ENCODE data around the gene DST. TPM values are rescaled to one million over a fixed set of nuclear protein-coding genes. Genes with fewer than 3 reads are reported as not detected.

The DST gene
- total and polyA plus RNA-seq, 4 donors, result 325 to 525 (median 420) TPM

DNA sequence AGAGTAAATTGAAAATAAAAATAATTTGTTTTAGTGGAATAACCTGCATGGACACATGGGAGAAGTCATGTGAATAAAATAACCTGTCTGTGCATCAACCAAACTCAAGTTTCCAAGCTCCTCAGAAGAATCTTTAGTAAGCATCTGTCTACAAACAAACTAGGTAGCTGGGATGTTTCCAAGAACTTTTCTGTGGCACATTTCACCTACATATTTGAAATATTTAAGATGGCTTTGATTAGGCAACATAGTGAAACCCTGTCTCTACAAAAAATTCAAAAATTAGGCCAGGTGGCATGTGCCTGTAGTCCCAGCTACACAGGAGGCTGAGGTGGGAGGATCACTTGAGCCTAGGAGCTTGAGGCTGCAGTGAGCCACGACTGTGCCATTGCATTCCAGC lies 168.2 kb downstream of the DST start:
- Histone ChIP-seq H3K27ac (ENCODE audit: low read depth, low read length) (no peak overlapping the region), H3K36me3 (ENCODE audit: control insufficient read depth, insufficient read depth, low read length) (peaks cover 18% of the 10 kb centered on the region), H3K4me1 (ENCODE audit: control insufficient read depth, insufficient read depth, low read length) (peaks cover 4% of the 10 kb centered on the region), H3K4me3 (ENCODE audit: low read depth, low read length) (no peak overlapping the region), H3K27me3 (ENCODE audit: control insufficient read depth, insufficient read depth, low read length) (no peaks in the 10 kb centered on the region), H3K9me3 (ENCODE audit: control insufficient read depth, insufficient read depth, low read length) (no peaks in the 10 kb centered on the region)
- no CpG with 5 or more reads among the region's 1 CpG for WGBS (ENCODE audit: insufficient coverage)
- DNase-seq (ENCODE audit: low read depth in 4 of 6, low spot score in 6 of 6), result no peak

GRCh38 chr6:56463443-56463842 lies 179.2 kb downstream of the DST start:
- no peaks in the 10 kb centered on the region for H3K9me3 ChIP-seq (ENCODE audit: control insufficient read depth, insufficient read depth, low read length)
- 95% methylated on average over 11 of the region's 13 CpGs for WGBS (ENCODE audit: insufficient coverage)
- no peak for DNase-seq (ENCODE audit: low read depth in 4 of 6, low spot score in 6 of 6)
- H3K27me3 ChIP-seq (ENCODE audit: control insufficient read depth, insufficient read depth, low read length), result no peaks in the 10 kb centered on the region
- no peaks in the 10 kb centered on the region for H3K4me1 ChIP-seq (ENCODE audit: control insufficient read depth, insufficient read depth, low read length)
- peaks cover 19% of the 10 kb centered on the region for H3K36me3 ChIP-seq (ENCODE audit: control insufficient read depth, insufficient read depth, low read length)
- no peak overlapping the region for H3K4me3 ChIP-seq (ENCODE audit: low read depth, low read length)
- H3K27ac ChIP-seq (ENCODE audit: low read depth, low read length), result no peak overlapping the region

GRCh38 chr6:56459030-56459805 lies 183.5 kb downstream of the DST start:
- Histone ChIP-seq H3K36me3 (ENCODE audit: control insufficient read depth, insufficient read depth, low read length) (peaks cover 19% of the 10 kb centered on the region), H3K27me3 (ENCODE audit: control insufficient read depth, insufficient read depth, low read length) (no peaks in the 10 kb centered on the region), H3K9me3 (ENCODE audit: control insufficient read depth, insufficient read depth, low read length) (no peaks in the 10 kb centered on the region), H3K4me1 (ENCODE audit: control insufficient read depth, insufficient read depth, low read length) (no peaks in the 10 kb centered on the region), H3K4me3 (ENCODE audit: low read depth, low read length) (no peak overlapping the region), H3K27ac (ENCODE audit: low read depth, low read length) (no peak overlapping the region)
- WGBS (ENCODE audit: insufficient coverage), result 93% methylated on average over 9 of the region's 13 CpGs
- no peak for DNase-seq (ENCODE audit: low read depth in 4 of 6, low spot score in 6 of 6)

DNA sequence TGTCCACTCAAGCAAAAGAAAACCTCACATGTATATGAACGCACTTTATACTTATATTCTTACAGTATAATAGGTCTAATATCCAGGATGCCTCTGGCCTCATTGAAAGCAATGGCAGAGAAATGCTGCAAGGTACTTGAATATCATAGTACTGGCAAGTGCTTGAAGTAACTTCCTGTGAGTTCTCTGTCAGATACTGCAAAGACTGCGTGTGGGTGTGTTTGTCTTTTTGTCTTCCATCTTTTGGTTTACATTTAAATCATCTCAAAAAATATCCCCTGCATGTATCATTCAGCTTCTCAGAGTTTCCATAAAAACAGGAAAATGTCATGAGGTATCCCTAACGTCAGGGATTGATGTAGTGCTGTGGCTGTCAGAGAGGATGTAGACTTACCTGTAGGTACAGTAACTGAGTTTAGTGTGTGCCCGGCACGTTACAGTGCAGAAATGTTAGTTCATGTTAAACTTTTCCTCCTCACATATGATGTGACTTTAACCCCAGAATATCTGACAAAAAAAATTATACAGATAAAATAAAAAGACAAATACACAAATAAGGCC lies 184.3 kb downstream of the DST start:
- Histone ChIP-seq H3K4me1 (ENCODE audit: control insufficient read depth, insufficient read depth, low read length) (no peaks in the 10 kb centered on the region), H3K9me3 (ENCODE audit: control insufficient read depth, insufficient read depth, low read length) (no peaks in the 10 kb centered on the region), H3K27ac (ENCODE audit: low read depth, low read length) (no peak overlapping the region), H3K36me3 (ENCODE audit: control insufficient read depth, insufficient read depth, low read length) (peaks cover 16% of the 10 kb centered on the region), H3K4me3 (ENCODE audit: low read depth, low read length) (no peak overlapping the region), H3K27me3 (ENCODE audit: control insufficient read depth, insufficient read depth, low read length) (no peaks in the 10 kb centered on the region)
- no peak for DNase-seq (ENCODE audit: low read depth in 4 of 6, low spot score in 6 of 6)
- WGBS (ENCODE audit: insufficient coverage), result 60% methylated on average over 1 of the region's 5 CpGs

DNA sequence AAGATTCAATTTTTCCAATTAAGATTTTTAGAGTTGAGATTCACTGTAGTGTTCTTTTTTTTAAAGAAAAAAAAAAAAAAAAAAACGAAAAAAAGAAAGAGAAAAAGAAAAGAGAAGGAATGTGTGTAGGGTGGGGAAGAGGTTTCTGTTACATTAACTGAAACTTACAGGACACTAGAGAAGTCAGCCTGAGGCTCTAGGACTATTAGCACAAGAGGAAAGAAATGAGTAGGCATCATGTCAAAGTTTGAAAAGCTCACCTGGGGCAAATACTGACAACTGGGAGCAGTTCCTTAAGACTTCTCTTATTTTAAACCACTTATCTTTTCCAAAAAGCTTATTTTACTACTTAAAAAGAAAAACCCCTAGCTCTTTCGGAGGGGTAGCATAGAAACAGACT lies 185.9 kb downstream of the DST start:
- Histone ChIP-seq H3K4me1 (ENCODE audit: control insufficient read depth, insufficient read depth, low read length) (no peaks in the 10 kb centered on the region), H3K4me3 (ENCODE audit: low read depth, low read length) (no peak overlapping the region), H3K36me3 (ENCODE audit: control insufficient read depth, insufficient read depth, low read length) (peaks cover 14% of the 10 kb centered on the region), H3K27ac (ENCODE audit: low read depth, low read length) (no peak overlapping the region), H3K9me3 (ENCODE audit: control insufficient read depth, insufficient read depth, low read length) (no peaks in the 10 kb centered on the region), H3K27me3 (ENCODE audit: control insufficient read depth, insufficient read depth, low read length) (no peaks in the 10 kb centered on the region)
- DNase-seq (ENCODE audit: low read depth in 4 of 6, low spot score in 6 of 6), result no peak
- no CpG with 5 or more reads among the region's 2 CpGs for WGBS (ENCODE audit: insufficient coverage)

- no peaks in the 10 kb centered on the region for H3K27me3 ChIP-seq (ENCODE audit: control insufficient read depth, insufficient read depth, low read length)
- H3K4me3 ChIP-seq (ENCODE audit: low read depth, low read length), result no peak overlapping the region
- no peaks in the 10 kb centered on the region for H3K9me3 ChIP-seq (ENCODE audit: control insufficient read depth, insufficient read depth, low read length)
- 100% methylated on average over 1 of the region's 2 CpGs for WGBS (ENCODE audit: insufficient coverage)
- no peak overlapping the region for H3K27ac ChIP-seq (ENCODE audit: low read depth, low read length)
- no peaks in the 10 kb centered on the region for H3K4me1 ChIP-seq (ENCODE audit: control insufficient read depth, insufficient read depth, low read length)
- DNase-seq (ENCODE audit: low read depth in 4 of 6, low spot score in 6 of 6), result peak in 3 of 6 donors; percentile 22 to 74 (median 45)
- H3K36me3 ChIP-seq (ENCODE audit: control insufficient read depth, insufficient read depth, low read length), result no peaks in the 10 kb centered on the region
Measured at GRCh38 chr6:56450882-56451739, 191.6 kb downstream of the DST start.

GRCh38 chr6:56450376-56450775 lies 192.3 kb downstream of the DST start:
- H3K36me3 ChIP-seq (ENCODE audit: control insufficient read depth, insufficient read depth, low read length), result no peaks in the 10 kb centered on the region
- 29% methylated on average over 1 of the region's 3 CpGs for WGBS (ENCODE audit: insufficient coverage)
- H3K27ac ChIP-seq (ENCODE audit: low read depth, low read length), result no peak overlapping the region

GRCh38 chr6:56448046-56448445 lies 194.6 kb downstream of the DST start:
- Histone ChIP-seq H3K27ac (ENCODE audit: low read depth, low read length) (no peak overlapping the region), H3K4me1 (ENCODE audit: control insufficient read depth, insufficient read depth, low read length) (no peaks in the 10 kb centered on the region), H3K4me3 (ENCODE audit: low read depth, low read length) (no peak overlapping the region), H3K9me3 (ENCODE audit: control insufficient read depth, insufficient read depth, low read length) (no peaks in the 10 kb centered on the region), H3K36me3 (ENCODE audit: control insufficient read depth, insufficient read depth, low read length) (no peaks in the 10 kb centered on the region), H3K27me3 (ENCODE audit: control insufficient read depth, insufficient read depth, low read length) (no peaks in the 10 kb centered on the region)
- DNase-seq (ENCODE audit: low read depth in 4 of 6, low spot score in 6 of 6), result peak in 1 of 6 donors; percentile 13
- no CpG with 5 or more reads among the region's 1 CpG for WGBS (ENCODE audit: insufficient coverage)

More at GRCh38 chr6:56450376-56450775, 192.3 kb downstream of the DST start:
- no peak for DNase-seq (ENCODE audit: low read depth in 4 of 6, low spot score in 6 of 6)
- H3K27me3 ChIP-seq (ENCODE audit: control insufficient read depth, insufficient read depth, low read length), result no peaks in the 10 kb centered on the region
- H3K9me3 ChIP-seq (ENCODE audit: control insufficient read depth, insufficient read depth, low read length), result no peaks in the 10 kb centered on the region
- H3K4me3 ChIP-seq (ENCODE audit: low read depth, low read length), result no peak overlapping the region
- H3K4me1 ChIP-seq (ENCODE audit: control insufficient read depth, insufficient read depth, low read length), result no peaks in the 10 kb centered on the region

DNA sequence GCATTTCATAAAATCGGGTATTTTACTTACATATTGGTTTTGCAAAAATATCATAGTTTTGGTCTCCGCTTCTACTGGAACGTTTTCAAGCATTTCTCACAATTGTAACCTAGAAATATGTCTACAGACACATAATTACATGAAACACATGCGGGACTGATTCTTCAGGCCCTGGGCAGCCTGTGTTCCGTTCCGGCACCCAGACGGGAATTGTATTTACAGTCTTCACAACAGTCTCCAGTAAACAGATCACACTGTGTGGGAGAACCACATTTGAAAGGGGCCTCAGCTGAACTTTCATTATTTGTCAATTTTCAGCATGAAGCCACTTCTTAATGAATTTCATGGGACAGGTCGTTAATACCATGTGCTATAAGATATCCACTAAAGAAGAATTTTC lies 196.9 kb downstream of the DST start:
- H3K4me1 ChIP-seq (ENCODE audit: control insufficient read depth, insufficient read depth, low read length), result no peaks in the 10 kb centered on the region

More for the DNA sequence above, 196.9 kb downstream of the DST start:
- no peak for DNase-seq (ENCODE audit: low read depth in 4 of 6, low spot score in 6 of 6)
- WGBS (ENCODE audit: insufficient coverage), result 73% methylated on average over 4 of the region's 8 CpGs
- Histone ChIP-seq H3K27me3 (ENCODE audit: control insufficient read depth, insufficient read depth, low read length) (no peaks in the 10 kb centered on the region), H3K4me3 (ENCODE audit: low read depth, low read length) (no peak overlapping the region), H3K36me3 (ENCODE audit: control insufficient read depth, insufficient read depth, low read length) (no peaks in the 10 kb centered on the region), H3K9me3 (ENCODE audit: control insufficient read depth, insufficient read depth, low read length) (no peaks in the 10 kb centered on the region), H3K27ac (ENCODE audit: low read depth, low read length) (no peak overlapping the region)

Measured in spinal cord (tissue), 10 donors.